HepG2 (cell line): ENCODE measurements around the gene ETS1. TPM values are rescaled to one million over a fixed set of nuclear protein-coding genes. Genes with fewer than 3 reads are reported as not detected.

Source experiments
- RORA ChIP-seq: sonication (generic); formaldehyde crosslinking; IDR thresholded peaks from 2 replicates; pipeline ENCODE4 v1.5.0; 2020; ENCODE audit warnings: mild to moderate bottlenecking, missing genetic modification reagents, moderate library complexity
- ZNF589 ChIP-seq: sonication (generic); formaldehyde crosslinking; conservative IDR thresholded peaks from 2 replicates; pipeline ENCODE4 v1.8.0; 2022; ENCODE audit warnings: mild to moderate bottlenecking, moderate library complexity, missing genetic modification reagents
- polyA plus RNA-seq, 8 experiments: library from polyadenylated mRNA; depleted of rRNA in 3 of 8; stranded (reverse) in 7 of 8; unstranded in 1 of 8; fragments of >200 nt; fragmentation: Illumina TruSeq in 4 of 8; extraction: Trizol in 4 of 8; gene quantifications; 2 replicates each; pipeline versions ENCODE4 v1.2.1 to v1.2.3, GENCODE V29; 2011 to 2016; ENCODE audit warnings: low read depth in 4 of 8, missing spikeins in 1 of 8, mixed read lengths in 1 of 8; ENCODE audit not compliant: insufficient read depth in 1 of 8
- total RNA-seq, 5 experiments: library from RNA; depleted of rRNA; stranded (reverse); fragments of >200 nt; fragmentation: Illumina TruSeq; extraction: Trizol; gene quantifications; 2 replicates each; pipeline ENCODE4 v1.2.3, GENCODE V29; 2016; ENCODE audit warnings: low read depth in 1 of 5
- TF ChIP-seq, protein P1 (sequence below): sonication (generic); formaldehyde crosslinking; IDR thresholded peaks from 2 replicates; pipeline ENCODE4 v1.4.0; 2020; ENCODE audit warnings: mild to moderate bottlenecking, missing genetic modification reagents
- TF ChIP-seq, protein P2 (sequence below): sonication (generic); formaldehyde crosslinking; IDR thresholded peaks from 2 replicates; pipeline ENCODE4 v1.8.1; 2023; ENCODE audit warnings: mild to moderate bottlenecking, missing genetic modification reagents, borderline replicate concordance

ETS1 gene
- total and polyA plus RNA-seq, 2 of the 13 experiments (the other 11 are each of a cell fraction or from before 2014, with no cell fraction given): 0.18 to 0.34 TPM

DNA sequence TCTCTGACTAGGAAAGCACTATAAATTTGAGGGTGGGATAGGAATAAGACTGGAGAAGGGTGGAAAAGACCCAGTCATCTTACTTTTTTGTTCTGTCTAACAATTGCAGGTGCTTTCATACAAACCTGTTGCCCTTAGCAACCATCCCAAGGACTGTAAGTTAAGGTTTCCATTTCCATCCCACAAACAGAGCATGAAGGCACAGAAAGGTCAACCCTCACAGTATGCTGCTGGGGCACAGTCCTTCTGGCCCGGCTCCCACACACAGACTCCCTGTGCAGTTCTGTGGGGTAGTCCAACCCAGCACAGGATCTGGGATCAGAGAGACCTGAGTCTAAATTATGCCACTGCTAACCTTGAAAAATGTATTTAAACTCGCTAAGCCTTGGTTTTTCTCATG is 38.4 kb upstream of the ETS1 start (continued):
- TF ChIP-seq, protein P1, sequence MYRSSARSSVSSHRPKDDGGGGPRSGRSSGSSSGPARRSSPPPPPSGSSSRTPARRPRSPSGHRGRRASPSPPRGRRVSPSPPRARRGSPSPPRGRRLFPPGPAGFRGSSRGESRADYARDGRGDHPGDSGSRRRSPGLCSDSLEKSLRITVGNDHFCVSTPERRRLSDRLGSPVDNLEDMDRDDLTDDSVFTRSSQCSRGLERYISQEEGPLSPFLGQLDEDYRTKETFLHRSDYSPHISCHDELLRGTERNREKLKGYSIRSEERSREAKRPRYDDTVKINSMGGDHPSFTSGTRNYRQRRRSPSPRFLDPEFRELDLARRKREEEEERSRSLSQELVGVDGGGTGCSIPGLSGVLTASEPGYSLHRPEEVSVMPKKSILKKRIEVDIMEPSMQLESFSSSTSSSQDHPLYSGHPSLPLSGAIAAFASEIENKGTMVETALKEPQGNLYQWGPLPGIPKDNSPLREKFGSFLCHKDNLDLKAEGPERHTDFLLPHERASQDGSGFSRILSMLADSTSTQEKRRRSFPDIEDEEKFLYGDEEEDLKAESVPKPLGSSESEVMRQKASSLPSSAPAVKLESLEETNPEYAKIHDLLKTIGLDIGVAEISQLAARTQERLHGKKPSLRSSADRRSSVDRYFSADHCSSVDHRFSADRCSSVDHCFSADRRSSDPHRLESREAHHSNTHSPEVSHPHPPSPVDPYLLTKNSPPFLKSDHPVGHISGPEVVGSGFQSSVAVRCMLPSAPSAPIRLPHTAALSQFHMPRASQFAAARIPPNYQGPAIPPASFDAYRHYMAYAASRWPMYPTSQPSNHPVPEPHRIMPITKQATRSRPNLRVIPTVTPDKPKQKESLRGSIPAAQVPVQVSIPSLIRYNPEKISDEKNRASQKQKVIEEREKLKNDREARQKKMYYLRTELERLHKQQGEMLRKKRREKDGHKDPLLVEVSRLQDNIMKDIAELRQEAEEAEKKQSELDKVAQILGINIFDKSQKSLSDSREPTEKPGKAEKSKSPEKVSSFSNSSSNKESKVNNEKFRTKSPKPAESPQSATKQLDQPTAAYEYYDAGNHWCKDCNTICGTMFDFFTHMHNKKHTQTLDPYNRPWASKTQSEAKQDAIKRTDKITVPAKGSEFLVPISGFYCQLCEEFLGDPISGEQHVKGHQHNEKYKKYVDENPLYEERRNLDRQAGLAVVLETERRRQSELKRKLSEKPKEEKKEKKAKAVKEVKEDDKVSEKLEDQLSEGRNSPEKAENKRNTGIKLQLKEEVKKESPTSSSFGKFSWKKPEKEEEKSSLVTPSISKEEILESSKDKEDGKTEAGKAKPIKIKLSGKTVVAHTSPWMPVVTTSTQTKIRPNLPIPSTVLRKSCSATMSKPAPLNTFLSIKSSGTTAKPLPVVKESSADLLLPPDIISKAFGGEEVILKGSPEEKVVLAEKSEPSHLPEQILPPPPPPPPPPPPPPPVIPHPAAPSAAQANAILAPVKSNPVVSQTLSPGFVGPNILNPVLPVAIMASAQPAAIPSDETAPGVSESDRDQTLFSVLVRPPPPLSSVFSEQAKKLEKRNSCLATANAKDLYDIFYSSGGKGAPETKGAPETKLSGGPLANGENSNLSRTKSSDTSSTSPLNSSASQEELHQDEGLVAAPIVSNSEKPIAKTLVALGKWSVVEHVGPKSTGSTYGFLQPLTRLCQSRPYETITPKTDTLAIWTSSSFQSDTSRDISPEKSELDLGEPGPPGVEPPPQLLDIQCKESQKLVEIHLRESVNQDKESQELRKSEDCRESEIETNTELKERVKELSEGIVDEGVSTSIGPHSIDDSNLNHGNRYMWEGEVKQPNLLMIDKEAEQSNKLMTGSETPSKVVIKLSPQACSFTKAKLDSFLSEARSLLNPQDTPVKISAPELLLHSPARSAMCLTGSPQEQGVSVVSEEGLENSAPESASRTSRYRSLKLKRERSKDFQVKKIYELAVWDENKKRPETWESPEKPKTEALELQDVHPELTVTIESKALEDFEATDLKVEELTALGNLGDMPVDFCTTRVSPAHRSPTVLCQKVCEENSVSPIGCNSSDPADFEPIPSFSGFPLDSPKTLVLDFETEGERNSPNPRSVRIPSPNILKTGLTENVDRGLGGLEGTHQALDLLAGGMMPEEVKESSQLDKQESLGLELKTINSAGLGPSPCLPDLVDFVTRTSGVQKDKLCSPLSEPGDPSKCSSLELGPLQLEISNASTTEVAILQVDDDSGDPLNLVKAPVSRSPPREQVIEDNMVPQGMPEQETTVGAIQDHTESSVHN (CRISPR knock-in tag): no peak
- TF ChIP-seq, protein P2, sequence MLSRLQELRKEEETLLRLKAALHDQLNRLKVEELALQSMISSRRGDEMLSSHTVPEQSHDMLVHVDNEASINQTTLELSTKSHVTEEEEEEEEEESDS (CRISPR knock-in tag): no peak
- no peak for TF ChIP-seq ZNF589 (CRISPR knock-in tag)
- no peak for TF ChIP-seq RORA (CRISPR knock-in tag)
